WTC11 (cell line): ENCODE results near the gene RCBTB2.

Experiments used
- AFF4 ChIP-seq: sonication (generic); formaldehyde crosslinking; IDR thresholded peaks from 2 replicates; pipeline ENCODE4 v1.8.1; 2023; ENCODE audit warnings: mild to moderate bottlenecking, missing genetic modification reagents, borderline replicate concordance
- ATF6 ChIP-seq: sonication (generic); formaldehyde crosslinking; IDR thresholded peaks from 2 replicates; pipeline ENCODE4 v1.8.1; 2023; ENCODE audit warnings: mild to moderate bottlenecking, missing genetic modification reagents
- CREM ChIP-seq: sonication (generic); formaldehyde crosslinking; IDR thresholded peaks from 2 replicates; pipeline ENCODE4 v1.8.1; 2022; ENCODE audit warnings: mild to moderate bottlenecking, missing genetic modification reagents, moderate library complexity
- CTCF ChIP-seq: fragments of 200-600 bp; IDR thresholded peaks from 2 replicates; pipeline ENCODE4 v1.8.0; 2022; ENCODE audit warnings: antibody characterized with exemption
- E2F5 ChIP-seq: sonication (generic); formaldehyde crosslinking; IDR thresholded peaks from 2 replicates; pipeline ENCODE4 v1.8.1; 2022; ENCODE audit warnings: mild to moderate bottlenecking, moderate library complexity, missing genetic modification reagents
- HMGXB4 ChIP-seq: sonication (generic); formaldehyde crosslinking; IDR thresholded peaks from 2 replicates; pipeline ENCODE4 v1.8.1; 2023; ENCODE audit warnings: mild to moderate bottlenecking, moderate library complexity, missing genetic modification reagents
- JUN ChIP-seq: sonication (generic); formaldehyde crosslinking; IDR thresholded peaks from 2 replicates; pipeline ENCODE4 v1.8.0; 2023; ENCODE audit warnings: mild to moderate bottlenecking, missing genetic modification reagents
- MAX ChIP-seq: sonication (generic); formaldehyde crosslinking; IDR thresholded peaks from 2 replicates; pipeline ENCODE4 v1.8.0; 2022; ENCODE audit warnings: mild to moderate bottlenecking, missing genetic modification reagents
- ZBTB21 ChIP-seq: sonication (generic); formaldehyde crosslinking; IDR thresholded peaks from 2 replicates; pipeline ENCODE4 v1.8.1; 2023; ENCODE audit warnings: mild to moderate bottlenecking, missing genetic modification reagents, borderline replicate concordance
- ZNF317 ChIP-seq: sonication (generic); formaldehyde crosslinking; IDR thresholded peaks from 2 replicates; pipeline ENCODE4 v1.8.1; 2023; ENCODE audit warnings: low read depth, mild to moderate bottlenecking, moderate library complexity, missing genetic modification reagents, borderline replicate concordance
- ZNF416 ChIP-seq: fragments of 250-450 bp; sonication (Bioruptor Pico); IDR thresholded peaks from 2 replicates; pipeline ENCODE4 v1.9.0; 2021; ENCODE audit warnings: mild to moderate bottlenecking, inconsistent platforms

GRCh38 chr13:48502601-48503319 lies 30.1 kb downstream of the RCBTB2 start:
- no peak for TF ChIP-seq E2F5 (CRISPR knock-in tag)
- TF ChIP-seq CTCF: no peak
- no peak for TF ChIP-seq ATF6 (CRISPR knock-in tag)
- no peak for TF ChIP-seq ZBTB21 (CRISPR knock-in tag)
- no peak for TF ChIP-seq MAX
- TF ChIP-seq HMGXB4 (CRISPR knock-in tag): no peak
- TF ChIP-seq CREM (CRISPR knock-in tag): no peak
- TF ChIP-seq JUN: no peak
- TF ChIP-seq ZNF416 (CRISPR knock-in tag): no peak
- no peak for TF ChIP-seq ZNF317 (CRISPR knock-in tag)
- no peak for TF ChIP-seq AFF4 (CRISPR knock-in tag)
